Glomerular endothelial cell (primary cell): ENCODE measurements around the gene PRDM4. TPM values are rescaled to one million over a fixed set of nuclear protein-coding genes. Genes with fewer than 3 reads are reported as not detected.
"Not testable (repeated sequence)": the region's sequence is repeated elsewhere in the genome, so short reads cannot be mapped to it uniquely, and the experiment has no call there.

Experiments used
- DNase-seq: peaks from one replicate; pipeline ENCODE4 v3.0.0-alpha.2; 2011; ENCODE audit warnings: low read depth, low spot score; ENCODE audit errors: extremely low read depth
- total RNA-seq: library from RNA; depleted of rRNA; stranded (reverse); fragments of >200 nt; gene quantifications from 2 replicates; pipeline ENCODE4 v1.2.3, GENCODE V29; 2015

The PRDM4 gene
- total RNA-seq, 1 donor from 2014 or later = 27.7 TPM

- no peak for DNase-seq
Observed at GRCh38 chr12:107775093-107775721, 14.3 kb upstream of the PRDM4 start.

GRCh38 chr12:107774349-107775029 is 13.6 kb upstream of the PRDM4 start, which contains the start of gene ASCL4:
Gene ASCL4 (plus strand): TSS chr12:107774704. CDS start chr12:107775219, 515 bp downstream.
- no peak for DNase-seq

- DNase-seq = no peak
Observed at GRCh38 chr12:107767466-107767865, 6.5 kb upstream of the PRDM4 start.

- no peak for DNase-seq
Observed at GRCh38 chr12:107765316-107765715, 4.4 kb upstream of the PRDM4 start.

- no peak for DNase-seq
Observed at GRCh38 chr12:107764626-107765025, 3.7 kb upstream of the PRDM4 start.

- DNase-seq = no peak
Observed at GRCh38 chr12:107762874-107763273, 1.9 kb upstream of the PRDM4 start.

- DNase-seq = no peak
Observed at GRCh38 chr12:107761502-107761904, 566 bp upstream of the PRDM4 start.

- no peak for DNase-seq
Observed at GRCh38 chr12:107760207-107760808, 629 bp downstream of the PRDM4 start.

- peak; percentile 29 for DNase-seq
Observed at GRCh38 chr12:107759410-107759809, 1.5 kb downstream of the PRDM4 start.

GRCh38 chr12:107749083-107749482 is 11.9 kb downstream of the PRDM4 start:
- DNase-seq = no peak

- DNase-seq = peak; percentile 29
Observed at GRCh38 chr12:107748472-107748871, 12.5 kb downstream of the PRDM4 start.

- DNase-seq = no peak
Observed at GRCh38 chr12:107736914-107737313, 24.0 kb downstream of the PRDM4 start.

GRCh38 chr12:107735763-107736162 is 25.2 kb downstream of the PRDM4 start:
- DNase-seq = no peak

- no peak for DNase-seq
Observed at GRCh38 chr12:107734139-107734538, 26.8 kb downstream of the PRDM4 start.

- DNase-seq = no peak
Observed at GRCh38 chr12:107732365-107732764, 28.6 kb downstream of the PRDM4 start.

- DNase-seq = no peak
Observed at GRCh38 chr12:107731366-107731765, 29.6 kb downstream of the PRDM4 start.

GRCh38 chr12:107730618-107731341 is 30.2 kb downstream of the PRDM4 start:
- DNase-seq = no peak

- DNase-seq = not testable (repeated sequence)
Observed at GRCh38 chr12:107727742-107728141, 33.2 kb downstream of the PRDM4 start.

GRCh38 chr12:107727327-107727726 is 33.6 kb downstream of the PRDM4 start:
- DNase-seq = not testable (repeated sequence)

GRCh38 chr12:107718606-107719005 is 42.3 kb downstream of the PRDM4 start:
- DNase-seq = no peak

- no peak for DNase-seq
Observed at GRCh38 chr12:107715780-107716179, 45.2 kb downstream of the PRDM4 start.
